Heart left ventricle (tissue), 16 donors: ENCODE measurements around the gene ACAP2. TPM values are rescaled to one million over a fixed set of nuclear protein-coding genes. Genes with fewer than 3 reads are reported as not detected.

Source experiments
- ATAC-seq, 4 donors: fragments of 200-7000 bp; cut with Tn5 transposase; one replicate each; pipeline ENCODE4 v1.9.1; 2020 to 2022; ENCODE audit warnings: moderate library complexity in 4 of 4, mild to moderate bottlenecking in 3 of 4, moderate number of reproducible peaks in 1 of 4
- DNase-seq, 5 donors: peaks; one replicate each; pipeline ENCODE4 v3.0.0-alpha.2; 2020
- H3K27ac ChIP-seq, 12 donors: fragments of 200-600 bp; sonication (generic) in 4 of 12; one replicate each; pipeline versions ENCODE4 v1.5.0 to v1.8.0; 2016 to 2022; ENCODE audit warnings: mild to moderate bottlenecking in 2 of 12
- H3K27me3 ChIP-seq, 9 donors: fragments of 200-600 bp; sonication (generic) in 2 of 9; one replicate each; pipeline versions ENCODE4 v1.5.1 to v1.8.0; 2016 to 2022; ENCODE audit warnings: mild to moderate bottlenecking in 3 of 9
- H3K36me3 ChIP-seq, 9 donors: fragments of 200-600 bp; sonication (generic) in 2 of 9; one replicate each; pipeline versions ENCODE4 v1.5.0 to v1.8.0; 2018 to 2022; ENCODE audit warnings: mild to moderate bottlenecking in 2 of 9
- H3K4me1 ChIP-seq, 12 donors: fragments of 200-600 bp; sonication (generic) in 4 of 12; one replicate each; pipeline versions ENCODE4 v1.5.0 to v1.8.0; 2016 to 2022; ENCODE audit warnings: mild to moderate bottlenecking in 3 of 12
- H3K4me3 ChIP-seq, 12 donors: fragments of 200-600 bp; sonication (generic) in 4 of 12; one replicate each; pipeline versions ENCODE4 v1.5.0 to v1.8.0; 2017 to 2022; ENCODE audit warnings: mild to moderate bottlenecking in 9 of 12, moderate library complexity in 4 of 12
- H3K9me3 ChIP-seq, 12 donors: fragments of 200-600 bp; sonication (generic) in 4 of 12; one replicate each; pipeline versions ENCODE4 v1.5.0 to v1.8.0; 2016 to 2022; ENCODE audit warnings: mild to moderate bottlenecking in 1 of 12
- POLR2A ChIP-seq, 2 donors: fragments of 450-650 bp; IDR thresholded peaks; one replicate each; pipeline ENCODE4 v1.6.1; 2017; ENCODE audit warnings: antibody characterized with exemption in 2 of 2, mild to moderate bottlenecking in 2 of 2, moderate library complexity in 2 of 2
- WGBS, 4 donors: extraction: QIAGEN DNeasy Blood & Tissue Kit in 2 of 4; methylation state at CpG; one replicate each; pipeline versions ENCODE4 v1.1.5 to v1.1.7; 2013 to 2018; 5-methylcytosine and 5-hydroxymethylcytosine counted together
- intact Hi-C, 10 donors: fragments of 100-400 bp; cut with DNase I; formaldehyde crosslinking; loops; one replicate each; pipeline versions ENCODE4 v1.11.1 to v1.14.2; 2022
- polyA plus RNA-seq, 2 donors: library from polyadenylated mRNA; stranded (reverse); fragments of 200-250 nt; gene quantifications; one replicate each; pipeline ENCODE4 v1.2.3, GENCODE V29; 2013
- total RNA-seq, 9 donors: library from RNA; depleted of rRNA in 2 of 9; stranded (reverse); fragments of >200 nt in 2 of 9; fragmentation: NEBNext Ultra II Directional in 3 of 9; extraction: Animal tissue kit (Norgen Biotek cat#: 25700) in 3 of 9; gene quantifications; one replicate each; pipeline versions ENCODE4 v1.1.0 to v1.2.4, GENCODE V29; 2016 to 2023
- TF ChIP-seq, protein P1 (sequence below), 12 donors: fragments of 200-600 bp; sonication (generic) in 4 of 12; IDR thresholded peaks; one replicate each; pipeline versions ENCODE4 v1.5.0 to v1.8.0; 2018 to 2022; ENCODE audit warnings: antibody characterized with exemption in 12 of 12, mild to moderate bottlenecking in 5 of 12
- donor health status: ischemic (EF 13 %, LVEDD 7.1; RV severe dilation, severe dysfunction).
- donor health status: healthy with polysubstance abuse.
- donor health status: DM: no; HTN: yes; CAD: no.
- donor health status: DM: no; HTN: no; CAD: no.
- donor health status: ischemic (EF 25% LVEDD 6.9; RV normal size, moderate dysfunction).
- donor health status: ischemic (EF 25% LVEDD 5.7; RV mildly dilated, moderate dysfunction).
- donor health status: healthy.
- donor health status: DM: yes; HTN: yes; CAD: no.
- donor health status: ischemic (EF 35%, LVEDD 5.7; RV mildly dilated, moderate dysfunction).
- donor health status: nonischemic (EF 11% LVEDD 7.7; RV severe dilation, severe dysfunction).
- donor health status: DM: yes; HTN: yes; CAD: no.
- donor health status: PGD.
- donor health status: ischemic (EF 29% LVEDD 5.4; RV normal size, mild dysfunction).
- donor health status: nonischemic (EF 23%, LVEDD 6.1; RV moderate dilation, normal function).

ACAP2 gene
- total and polyA plus RNA-seq, 11 donors: 4.4 to 39.2 (median 15.4) TPM

DNA sequence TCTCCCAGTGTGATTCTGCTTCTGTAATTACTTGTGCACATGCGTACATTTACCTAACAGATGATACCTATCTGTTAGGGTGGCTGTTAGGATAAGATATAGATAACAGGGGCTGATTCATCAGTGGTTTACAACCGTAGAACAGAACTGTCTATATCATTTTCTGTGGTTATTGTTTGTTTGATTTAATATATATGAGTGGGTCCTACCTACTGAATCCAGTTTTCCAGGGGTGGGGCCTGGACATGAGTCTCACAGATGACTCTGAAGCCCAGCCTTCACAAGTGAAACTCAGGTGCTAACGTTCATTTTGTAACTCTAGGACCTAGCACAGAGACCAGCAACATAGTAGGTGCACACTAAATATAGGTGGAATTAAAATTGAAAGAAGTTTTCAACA is 10.4 kb upstream of the ACAP2 start:
- ATAC-seq: no peak
- H3K4me1 ChIP-seq: peaks cover 0 to 16% (median under 1%) of the 10 kb centered on the region in 12 donors
- H3K9me3 ChIP-seq: peaks cover 0 to 6% (median 0%) of the 10 kb centered on the region in 12 donors
- no peaks in the 10 kb centered on the region for H3K36me3 ChIP-seq
- DNase-seq: no peak
- no peak overlapping the region for H3K27ac ChIP-seq
- TF ChIP-seq POLR2A (IDR thresholded peaks at IDR 0.05): no peak
- TF ChIP-seq, protein P1, sequence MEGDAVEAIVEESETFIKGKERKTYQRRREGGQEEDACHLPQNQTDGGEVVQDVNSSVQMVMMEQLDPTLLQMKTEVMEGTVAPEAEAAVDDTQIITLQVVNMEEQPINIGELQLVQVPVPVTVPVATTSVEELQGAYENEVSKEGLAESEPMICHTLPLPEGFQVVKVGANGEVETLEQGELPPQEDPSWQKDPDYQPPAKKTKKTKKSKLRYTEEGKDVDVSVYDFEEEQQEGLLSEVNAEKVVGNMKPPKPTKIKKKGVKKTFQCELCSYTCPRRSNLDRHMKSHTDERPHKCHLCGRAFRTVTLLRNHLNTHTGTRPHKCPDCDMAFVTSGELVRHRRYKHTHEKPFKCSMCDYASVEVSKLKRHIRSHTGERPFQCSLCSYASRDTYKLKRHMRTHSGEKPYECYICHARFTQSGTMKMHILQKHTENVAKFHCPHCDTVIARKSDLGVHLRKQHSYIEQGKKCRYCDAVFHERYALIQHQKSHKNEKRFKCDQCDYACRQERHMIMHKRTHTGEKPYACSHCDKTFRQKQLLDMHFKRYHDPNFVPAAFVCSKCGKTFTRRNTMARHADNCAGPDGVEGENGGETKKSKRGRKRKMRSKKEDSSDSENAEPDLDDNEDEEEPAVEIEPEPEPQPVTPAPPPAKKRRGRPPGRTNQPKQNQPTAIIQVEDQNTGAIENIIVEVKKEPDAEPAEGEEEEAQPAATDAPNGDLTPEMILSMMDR (IDR thresholded peaks at IDR 0.05): no peak
- WGBS, 4 donors: 93 to 95% (median 94%) methylated on average over 3 of the region's 3 CpGs
- H3K4me3 ChIP-seq: no peak overlapping the region
- H3K27me3 ChIP-seq: no peaks in the 10 kb centered on the region
- intact Hi-C loops: no loop called here

DNA sequence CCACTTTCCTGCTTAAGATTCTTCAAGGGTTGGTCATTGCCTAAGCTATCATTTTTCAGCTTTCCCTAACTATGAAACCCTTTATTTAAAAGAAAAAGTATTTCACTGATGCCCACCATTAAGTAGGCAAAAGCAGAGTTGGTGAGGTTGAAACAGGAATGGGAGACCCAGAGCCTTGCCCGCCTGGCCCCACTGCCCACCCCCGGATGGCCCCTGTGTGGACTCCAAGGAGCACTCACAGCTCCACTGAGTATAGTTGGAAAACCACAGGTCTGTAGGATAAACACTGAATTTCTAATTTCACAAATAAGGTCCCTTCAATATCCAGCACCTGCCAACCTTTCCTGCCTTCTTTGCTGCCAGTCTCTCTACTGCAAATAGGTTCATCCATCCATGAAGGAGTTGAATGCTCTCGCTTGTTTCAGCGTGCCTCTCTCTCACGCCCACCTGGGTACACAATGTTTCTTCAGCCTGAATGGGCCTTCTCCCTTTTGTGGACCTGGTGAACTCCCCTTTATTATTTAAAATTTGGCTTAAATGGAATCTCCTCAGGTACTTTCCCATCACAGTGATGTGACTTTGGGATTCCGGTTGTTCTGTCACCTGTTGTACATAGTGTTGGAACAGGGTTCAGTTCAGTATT is 8.7 kb upstream of the ACAP2 start:
- no peaks in the 10 kb centered on the region for H3K27me3 ChIP-seq
- peak overlapping the region in 1 of 12 donors; percentile 32 for H3K27ac ChIP-seq
- DNase-seq (no peak), ATAC-seq (no peak)
- intact Hi-C loops: no loop called here
- no peaks in the 10 kb centered on the region for H3K36me3 ChIP-seq
- no peak overlapping the region for H3K4me3 ChIP-seq
- H3K9me3 ChIP-seq: peaks cover 0 to 6% (median 0%) of the 10 kb centered on the region in 12 donors
- TF ChIP-seq, protein P1 (IDR thresholded peaks at IDR 0.05): no peak
- no peak for TF ChIP-seq POLR2A (IDR thresholded peaks at IDR 0.05)
- WGBS, 4 donors: 91 to 98% (median 97%) methylated on average over 6 of the region's 6 CpGs
- H3K4me1 ChIP-seq: peaks cover 0 to 10% (median 0%) of the 10 kb centered on the region in 12 donors

- H3K4me3 ChIP-seq: no peak overlapping the region
- DNase-seq (no peak), ATAC-seq (peak in 3 of 4 donors; percentile 48 to 74 (median 56))
- no peaks in the 10 kb centered on the region for H3K27me3 ChIP-seq
- peak overlapping the region in 1 of 12 donors; percentile 73 for H3K27ac ChIP-seq
- WGBS, 4 donors: 37 to 58% (median 49%) methylated on average over 5 of the region's 5 CpGs
- H3K36me3 ChIP-seq: no peaks in the 10 kb centered on the region
- intact Hi-C loops: no loop called here
- peaks cover 0 to 6% (median 0%) of the 10 kb centered on the region in 12 donors for H3K9me3 ChIP-seq
- H3K4me1 ChIP-seq: peaks cover 0 to 10% (median 0%) of the 10 kb centered on the region in 12 donors
- no peak for TF ChIP-seq POLR2A (IDR thresholded peaks at IDR 0.05)
- TF ChIP-seq, protein P1 (IDR thresholded peaks at IDR 0.05): no peak
Measured at GRCh38 chr3:195450731-195451229, 8.0 kb upstream of the ACAP2 start.

- no peaks in the 10 kb centered on the region for H3K36me3 ChIP-seq
- ATAC-seq (no peak), DNase-seq (no peak)
- H3K9me3 ChIP-seq: no peaks in the 10 kb centered on the region
- no peaks in the 10 kb centered on the region for H3K27me3 ChIP-seq
- 89 to 97% (median 96%) methylated on average over 11 to 12 of the region's 12 CpGs for WGBS, 4 donors
- no peak overlapping the region for H3K4me3 ChIP-seq
- H3K4me1 ChIP-seq: peaks cover 0 to 17% (median 7%) of the 10 kb centered on the region in 12 donors
- no peak overlapping the region for H3K27ac ChIP-seq
- TF ChIP-seq POLR2A (IDR thresholded peaks at IDR 0.05): no peak
- TF ChIP-seq, protein P1 (IDR thresholded peaks at IDR 0.05): no peak
- intact Hi-C loops: loop anchor here in 3 of 10 donors (10.0 kb wide), 2 partner anchors 76 to 174 kb away; partner anchors contain the start of gene XXYLT1 (in 2 of the 3)
Measured at GRCh38 chr3:195448205-195448875, 5.5 kb upstream of the ACAP2 start.
